K562 (cell line): ENCODE measurements around the gene ZSCAN29. TPM values are rescaled to one million over a fixed set of nuclear protein-coding genes. Genes with fewer than 3 reads are reported as not detected.
A peak's percentile ranks its signal among the peaks of the same experiment; 100 is the strongest.

ENCODE experiments used
- ATF3 ChIP-seq, 2 experiments: fragments of 450-650 bp in 1 of 2; sonication (generic) in 1 of 2; formaldehyde crosslinking in 1 of 2; IDR thresholded peaks in 1 of 2; conservative IDR thresholded peaks in 1 of 2; 2 replicates each; pipeline versions ENCODE4 v1.6.1 to v1.8.1; 2016 to 2023; ENCODE audit warnings: mild to moderate bottlenecking in 2 of 2, moderate library complexity in 2 of 2, inconsistent platforms in 1 of 2, missing genetic modification reagents in 1 of 2
- CBX2 ChIP-seq: fragments of 200-600 bp; sonication (generic); IDR thresholded peaks from one replicate; pipeline ENCODE4 v1.6.1; 2012; ENCODE audit warnings: mild to moderate bottlenecking, low read length, inconsistent platforms; ENCODE audit not compliant: insufficient read depth, poor library complexity, severe bottlenecking
- COPS2 ChIP-seq: fragments of 450-650 bp; conservative IDR thresholded peaks from 2 replicates; pipeline ENCODE4 v1.6.1; 2016; ENCODE audit warnings: mild to moderate bottlenecking, moderate library complexity
- CTBP1 ChIP-seq: fragments of 450-650 bp; IDR thresholded peaks from 2 replicates; pipeline ENCODE4 v1.6.1; 2016; ENCODE audit warnings: borderline replicate concordance
- FOSL1 ChIP-seq: fragments of 200-800 bp; sonication (Bioruptor generic); conservative IDR thresholded peaks from 2 replicates; pipeline ENCODE4 v1.6.1; 2016; ENCODE audit warnings: missing genetic modification characterization, missing compliant biosample characterization
- MEF2D ChIP-seq: conservative IDR thresholded peaks from 2 replicates; pipeline ENCODE4 v1.6.1; 2016; ENCODE audit warnings: low read depth, missing genetic modification characterization, missing compliant biosample characterization
- MLX ChIP-seq, 2 experiments: fragments of 450-650 bp in 1 of 2; sonication (generic) in 1 of 2; formaldehyde crosslinking; conservative IDR thresholded peaks; 2 replicates each; pipeline versions ENCODE4 v1.4.0 to v1.8.1; 2020 to 2022; ENCODE audit warnings: mild to moderate bottlenecking in 1 of 2, missing genetic modification reagents in 1 of 2
- NFIX ChIP-seq: fragments of 250-450 bp; sonication (Bioruptor Pico); IDR thresholded peaks from 2 replicates; pipeline ENCODE4 v1.4.0; 2020; ENCODE audit warnings: low read depth, mild to moderate bottlenecking, moderate library complexity
- NFXL1 ChIP-seq: fragments of 450-650 bp; formaldehyde crosslinking; IDR thresholded peaks from 2 replicates; pipeline ENCODE4 v1.4.0; 2021; ENCODE audit warnings: mild to moderate bottlenecking
- NR2C2 ChIP-seq, 2 experiments: fragments of 200-800 bp in 1 of 2; sonication (Bioruptor generic) in 1 of 2; sonication (generic) in 1 of 2; formaldehyde crosslinking in 1 of 2; IDR thresholded peaks; 2 replicates each; pipeline versions ENCODE4 v1.6.1 to v1.8.0; 2016 to 2022; ENCODE audit warnings: mild to moderate bottlenecking in 1 of 2, missing compliant biosample characterization in 1 of 2, missing genetic modification characterization in 1 of 2, missing genetic modification reagents in 1 of 2
- PCBP2 ChIP-seq: fragments of 200-400 bp; formaldehyde crosslinking; IDR thresholded peaks from 2 replicates; pipeline ENCODE4 v1.6.1; 2018; ENCODE audit warnings: low read length, low read depth, mild to moderate bottlenecking, moderate library complexity; ENCODE audit not compliant: poor library complexity, severe bottlenecking
- POLR3G ChIP-seq: IDR thresholded peaks from 2 replicates; pipeline ENCODE4 v1.6.1; 2011; ENCODE audit not compliant: insufficient read length, insufficient replicate concordance; ENCODE audit errors: extremely low read depth
- TAF7 ChIP-seq: fragments of 450-650 bp; IDR thresholded peaks from 2 replicates; pipeline ENCODE4 v1.6.1; 2016; ENCODE audit warnings: missing genetic modification characterization, missing compliant biosample characterization
- ZNF408 ChIP-seq: fragments of 250-450 bp; sonication (Bioruptor Pico); IDR thresholded peaks from 2 replicates; pipeline ENCODE4 v1.4.0; 2020; ENCODE audit warnings: low read depth, mild to moderate bottlenecking, moderate library complexity
- ZNF444 ChIP-seq: fragments of 250-450 bp; sonication (Bioruptor Pico); IDR thresholded peaks from 2 replicates; pipeline ENCODE4 v1.4.0; 2020; ENCODE audit warnings: mild to moderate bottlenecking, moderate library complexity
- ZNF668 ChIP-seq: fragments of 250-450 bp; sonication (Bioruptor Pico); IDR thresholded peaks from 2 replicates; pipeline ENCODE4 v1.8.0; 2022; ENCODE audit warnings: mild to moderate bottlenecking, inconsistent platforms
- polyA plus RNA-seq, 8 experiments: library from polyadenylated mRNA; depleted of rRNA in 4 of 8; stranded (reverse) in 5 of 8; unstranded in 3 of 8; fragments of >200 nt; fragmentation: Nextera tagmentation in 2 of 8; fragmentation: Illumina TruSeq in 1 of 8; extraction: Ambion mirVana in 2 of 8; extraction: Trizol in 1 of 8; gene quantifications; 2 replicates each; pipeline versions ENCODE4 v1.2.1 to v1.2.3, GENCODE V29; 2011 to 2014; ENCODE audit warnings: inconsistent platforms in 1 of 8, missing spikeins in 1 of 8
- total RNA-seq, 7 experiments: library from RNA; depleted of rRNA in 6 of 7; stranded (reverse); fragments of >200 nt in 6 of 7; fragmentation: Illumina TruSeq in 2 of 7; extraction: Trizol in 2 of 7; gene quantifications; 2 replicates each; pipeline versions ENCODE4 v1.2.1 to v1.2.3, GENCODE V29; 2011 to 2021; ENCODE audit warnings: low replicate concordance in 1 of 7
- TF ChIP-seq, protein P1 (sequence below): fragments of 250-450 bp; sonication (Bioruptor Pico); IDR thresholded peaks from 2 replicates; pipeline ENCODE4 v1.5.0; 2020; ENCODE audit warnings: mild to moderate bottlenecking, borderline replicate concordance
- TF ChIP-seq, protein P2 (sequence below): sonication (generic); formaldehyde crosslinking; IDR thresholded peaks from 2 replicates; pipeline ENCODE4 v1.8.0; 2023; ENCODE audit warnings: mild to moderate bottlenecking, missing genetic modification reagents

The ZSCAN29 gene
- total and polyA plus RNA-seq, 9 of the 15 experiments (the other 6 are each of a cell fraction or from before 2014, with no cell fraction given), result 2.5 to 28.6 (median 19.7) TPM

GRCh38 chr15:43370975-43371974, at the start of gene ZSCAN29, which contains the start of gene TUBGCP4 (continued):
- TF ChIP-seq, protein P1, sequence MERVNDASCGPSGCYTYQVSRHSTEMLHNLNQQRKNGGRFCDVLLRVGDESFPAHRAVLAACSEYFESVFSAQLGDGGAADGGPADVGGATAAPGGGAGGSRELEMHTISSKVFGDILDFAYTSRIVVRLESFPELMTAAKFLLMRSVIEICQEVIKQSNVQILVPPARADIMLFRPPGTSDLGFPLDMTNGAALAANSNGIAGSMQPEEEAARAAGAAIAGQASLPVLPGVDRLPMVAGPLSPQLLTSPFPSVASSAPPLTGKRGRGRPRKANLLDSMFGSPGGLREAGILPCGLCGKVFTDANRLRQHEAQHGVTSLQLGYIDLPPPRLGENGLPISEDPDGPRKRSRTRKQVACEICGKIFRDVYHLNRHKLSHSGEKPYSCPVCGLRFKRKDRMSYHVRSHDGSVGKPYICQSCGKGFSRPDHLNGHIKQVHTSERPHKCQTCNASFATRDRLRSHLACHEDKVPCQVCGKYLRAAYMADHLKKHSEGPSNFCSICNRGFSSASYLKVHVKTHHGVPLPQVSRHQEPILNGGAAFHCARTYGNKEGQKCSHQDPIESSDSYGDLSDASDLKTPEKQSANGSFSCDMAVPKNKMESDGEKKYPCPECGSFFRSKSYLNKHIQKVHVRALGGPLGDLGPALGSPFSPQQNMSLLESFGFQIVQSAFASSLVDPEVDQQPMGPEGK (CRISPR knock-in tag), result no peak
- TF ChIP-seq ATF3 (IDR thresholded peaks at IDR 0.05), result no peak
- no peak for TF ChIP-seq ATF3 (CRISPR knock-in tag; conservative IDR thresholded peaks at IDR 0.05)
- TF ChIP-seq CBX2, result no peak
- TF ChIP-seq MLX (CRISPR knock-in tag; conservative IDR thresholded peaks at IDR 0.05), result no peak
- TF ChIP-seq PCBP2, result no peak
- TF ChIP-seq MEF2D (tag), result no peak
- TF ChIP-seq FOSL1 (tag), result no peak
- peak; percentile 83; the same call in 1 of the 2 replicates for TF ChIP-seq CTBP1
- TF ChIP-seq, protein P2, sequence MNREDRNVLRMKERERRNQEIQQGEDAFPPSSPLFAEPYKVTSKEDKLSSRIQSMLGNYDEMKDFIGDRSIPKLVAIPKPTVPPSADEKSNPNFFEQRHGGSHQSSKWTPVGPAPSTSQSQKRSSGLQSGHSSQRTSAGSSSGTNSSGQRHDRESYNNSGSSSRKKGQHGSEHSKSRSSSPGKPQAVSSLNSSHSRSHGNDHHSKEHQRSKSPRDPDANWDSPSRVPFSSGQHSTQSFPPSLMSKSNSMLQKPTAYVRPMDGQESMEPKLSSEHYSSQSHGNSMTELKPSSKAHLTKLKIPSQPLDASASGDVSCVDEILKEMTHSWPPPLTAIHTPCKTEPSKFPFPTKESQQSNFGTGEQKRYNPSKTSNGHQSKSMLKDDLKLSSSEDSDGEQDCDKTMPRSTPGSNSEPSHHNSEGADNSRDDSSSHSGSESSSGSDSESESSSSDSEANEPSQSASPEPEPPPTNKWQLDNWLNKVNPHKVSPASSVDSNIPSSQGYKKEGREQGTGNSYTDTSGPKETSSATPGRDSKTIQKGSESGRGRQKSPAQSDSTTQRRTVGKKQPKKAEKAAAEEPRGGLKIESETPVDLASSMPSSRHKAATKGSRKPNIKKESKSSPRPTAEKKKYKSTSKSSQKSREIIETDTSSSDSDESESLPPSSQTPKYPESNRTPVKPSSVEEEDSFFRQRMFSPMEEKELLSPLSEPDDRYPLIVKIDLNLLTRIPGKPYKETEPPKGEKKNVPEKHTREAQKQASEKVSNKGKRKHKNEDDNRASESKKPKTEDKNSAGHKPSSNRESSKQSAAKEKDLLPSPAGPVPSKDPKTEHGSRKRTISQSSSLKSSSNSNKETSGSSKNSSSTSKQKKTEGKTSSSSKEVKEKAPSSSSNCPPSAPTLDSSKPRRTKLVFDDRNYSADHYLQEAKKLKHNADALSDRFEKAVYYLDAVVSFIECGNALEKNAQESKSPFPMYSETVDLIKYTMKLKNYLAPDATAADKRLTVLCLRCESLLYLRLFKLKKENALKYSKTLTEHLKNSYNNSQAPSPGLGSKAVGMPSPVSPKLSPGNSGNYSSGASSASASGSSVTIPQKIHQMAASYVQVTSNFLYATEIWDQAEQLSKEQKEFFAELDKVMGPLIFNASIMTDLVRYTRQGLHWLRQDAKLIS (CRISPR knock-in tag), result peak; percentile 85; the same call in 1 of the 2 replicates
- TF ChIP-seq COPS2, result no peak
- no peak for TF ChIP-seq NFIX (CRISPR knock-in tag)
- TF ChIP-seq ZNF668 (CRISPR knock-in tag), result no peak
- no peak for TF ChIP-seq POLR3G
- no peak for TF ChIP-seq NFXL1 (CRISPR knock-in tag)
- TF ChIP-seq ZNF444 (CRISPR knock-in tag), result no peak
- TF ChIP-seq ZNF408 (CRISPR knock-in tag), result no peak
- no peak for TF ChIP-seq TAF7 (tag)
- TF ChIP-seq NR2C2 (CRISPR knock-in tag; IDR thresholded peaks at IDR 0.05), result no peak
- peak; percentile 63 for TF ChIP-seq NR2C2 (tag; IDR thresholded peaks at IDR 0.05)
